H1 (cell line): ENCODE results near the gene DCBLD2. TPM values are rescaled to one million over a fixed set of nuclear protein-coding genes. Genes with fewer than 3 reads are reported as not detected.

Source experiments
- BRCA1 ChIP-seq: IDR thresholded peaks from 2 replicates; pipeline ENCODE4 v1.6.1; 2012; ENCODE audit warnings: low read depth, low read length, improper control_type of control experiment
- CEBPB ChIP-seq: IDR thresholded peaks from 2 replicates; pipeline ENCODE4 v1.6.1; 2012; ENCODE audit warnings: low read depth, low read length
- JUN ChIP-seq: IDR thresholded peaks from 2 replicates; pipeline ENCODE4 v1.6.1; 2011; ENCODE audit warnings: low read depth, mild to moderate bottlenecking, improper control_type of control experiment, low read length
- POLR2A ChIP-seq, 2 experiments: IDR thresholded peaks; 1 replicate in 1 of 2; 2 replicates in 1 of 2; pipeline ENCODE4 v1.6.1; 2011; ENCODE audit warnings: low read depth in 2 of 2, low read length in 2 of 2, mild to moderate bottlenecking in 2 of 2; ENCODE audit errors: control extremely low read depth in 1 of 2
- SAP30 ChIP-seq: fragments of 300-600 bp; sonication (generic); IDR thresholded peaks from 2 replicates; pipeline ENCODE4 v1.7.1; 2012; ENCODE audit warnings: low read length, moderate library complexity, mild to moderate bottlenecking, inconsistent platforms; ENCODE audit not compliant: insufficient read depth, insufficient replicate concordance
- SIX5 ChIP-seq: IDR thresholded peaks from 2 replicates; pipeline ENCODE4 v1.6.1; 2011; ENCODE audit warnings: mild to moderate bottlenecking, low read depth, low read length
- SP2 ChIP-seq: IDR thresholded peaks from 2 replicates; pipeline ENCODE4 v1.6.1; 2012; ENCODE audit warnings: mild to moderate bottlenecking, low read length, inconsistent platforms
- TAF1 ChIP-seq: IDR thresholded peaks from 2 replicates; pipeline ENCODE4 v1.6.1; 2011; ENCODE audit warnings: mild to moderate bottlenecking, low read depth, low read length
- TCF12 ChIP-seq: IDR thresholded peaks from 2 replicates; pipeline ENCODE4 v1.6.1; 2011; ENCODE audit warnings: low read depth, mild to moderate bottlenecking, low read length
- polyA plus RNA-seq, 7 experiments: library from polyadenylated mRNA; depleted of rRNA in 3 of 7; stranded (reverse) in 5 of 7; unstranded in 2 of 7; fragments of >200 nt in 5 of 7; fragments of 200-250 nt in 2 of 7; gene quantifications; 1 replicate in 5 of 7; 2 replicates in 1 of 7; 4 replicates in 1 of 7; pipeline versions ENCODE4 v1.2.1 to v1.2.3, GENCODE V29; 2011 to 2013; ENCODE audit warnings: missing spikeins in 2 of 7, mixed read lengths in 2 of 7
- total RNA-seq: library from RNA; stranded (reverse); fragmentation: NEBNext Ultra II Directional; extraction: Animal tissue kit (Norgen Biotek cat#: 25700); gene quantifications from 2 replicates; pipeline ENCODE4 v1.2.1, GENCODE V29; 2021
- TF ChIP-seq, protein P1 (sequence below): fragments of 300-600 bp; sonication (generic); IDR thresholded peaks from 2 replicates; pipeline ENCODE4 v1.7.1; 2012; ENCODE audit warnings: low read length, moderate library complexity, mild to moderate bottlenecking, inconsistent platforms; ENCODE audit not compliant: insufficient replicate concordance

DCBLD2 gene
- total and polyA plus RNA-seq, 2 of the 8 experiments (the other 6 are each of a cell fraction or from before 2014, with no cell fraction given) = 19.6 to 63.8 TPM

- TF ChIP-seq, protein P1, sequence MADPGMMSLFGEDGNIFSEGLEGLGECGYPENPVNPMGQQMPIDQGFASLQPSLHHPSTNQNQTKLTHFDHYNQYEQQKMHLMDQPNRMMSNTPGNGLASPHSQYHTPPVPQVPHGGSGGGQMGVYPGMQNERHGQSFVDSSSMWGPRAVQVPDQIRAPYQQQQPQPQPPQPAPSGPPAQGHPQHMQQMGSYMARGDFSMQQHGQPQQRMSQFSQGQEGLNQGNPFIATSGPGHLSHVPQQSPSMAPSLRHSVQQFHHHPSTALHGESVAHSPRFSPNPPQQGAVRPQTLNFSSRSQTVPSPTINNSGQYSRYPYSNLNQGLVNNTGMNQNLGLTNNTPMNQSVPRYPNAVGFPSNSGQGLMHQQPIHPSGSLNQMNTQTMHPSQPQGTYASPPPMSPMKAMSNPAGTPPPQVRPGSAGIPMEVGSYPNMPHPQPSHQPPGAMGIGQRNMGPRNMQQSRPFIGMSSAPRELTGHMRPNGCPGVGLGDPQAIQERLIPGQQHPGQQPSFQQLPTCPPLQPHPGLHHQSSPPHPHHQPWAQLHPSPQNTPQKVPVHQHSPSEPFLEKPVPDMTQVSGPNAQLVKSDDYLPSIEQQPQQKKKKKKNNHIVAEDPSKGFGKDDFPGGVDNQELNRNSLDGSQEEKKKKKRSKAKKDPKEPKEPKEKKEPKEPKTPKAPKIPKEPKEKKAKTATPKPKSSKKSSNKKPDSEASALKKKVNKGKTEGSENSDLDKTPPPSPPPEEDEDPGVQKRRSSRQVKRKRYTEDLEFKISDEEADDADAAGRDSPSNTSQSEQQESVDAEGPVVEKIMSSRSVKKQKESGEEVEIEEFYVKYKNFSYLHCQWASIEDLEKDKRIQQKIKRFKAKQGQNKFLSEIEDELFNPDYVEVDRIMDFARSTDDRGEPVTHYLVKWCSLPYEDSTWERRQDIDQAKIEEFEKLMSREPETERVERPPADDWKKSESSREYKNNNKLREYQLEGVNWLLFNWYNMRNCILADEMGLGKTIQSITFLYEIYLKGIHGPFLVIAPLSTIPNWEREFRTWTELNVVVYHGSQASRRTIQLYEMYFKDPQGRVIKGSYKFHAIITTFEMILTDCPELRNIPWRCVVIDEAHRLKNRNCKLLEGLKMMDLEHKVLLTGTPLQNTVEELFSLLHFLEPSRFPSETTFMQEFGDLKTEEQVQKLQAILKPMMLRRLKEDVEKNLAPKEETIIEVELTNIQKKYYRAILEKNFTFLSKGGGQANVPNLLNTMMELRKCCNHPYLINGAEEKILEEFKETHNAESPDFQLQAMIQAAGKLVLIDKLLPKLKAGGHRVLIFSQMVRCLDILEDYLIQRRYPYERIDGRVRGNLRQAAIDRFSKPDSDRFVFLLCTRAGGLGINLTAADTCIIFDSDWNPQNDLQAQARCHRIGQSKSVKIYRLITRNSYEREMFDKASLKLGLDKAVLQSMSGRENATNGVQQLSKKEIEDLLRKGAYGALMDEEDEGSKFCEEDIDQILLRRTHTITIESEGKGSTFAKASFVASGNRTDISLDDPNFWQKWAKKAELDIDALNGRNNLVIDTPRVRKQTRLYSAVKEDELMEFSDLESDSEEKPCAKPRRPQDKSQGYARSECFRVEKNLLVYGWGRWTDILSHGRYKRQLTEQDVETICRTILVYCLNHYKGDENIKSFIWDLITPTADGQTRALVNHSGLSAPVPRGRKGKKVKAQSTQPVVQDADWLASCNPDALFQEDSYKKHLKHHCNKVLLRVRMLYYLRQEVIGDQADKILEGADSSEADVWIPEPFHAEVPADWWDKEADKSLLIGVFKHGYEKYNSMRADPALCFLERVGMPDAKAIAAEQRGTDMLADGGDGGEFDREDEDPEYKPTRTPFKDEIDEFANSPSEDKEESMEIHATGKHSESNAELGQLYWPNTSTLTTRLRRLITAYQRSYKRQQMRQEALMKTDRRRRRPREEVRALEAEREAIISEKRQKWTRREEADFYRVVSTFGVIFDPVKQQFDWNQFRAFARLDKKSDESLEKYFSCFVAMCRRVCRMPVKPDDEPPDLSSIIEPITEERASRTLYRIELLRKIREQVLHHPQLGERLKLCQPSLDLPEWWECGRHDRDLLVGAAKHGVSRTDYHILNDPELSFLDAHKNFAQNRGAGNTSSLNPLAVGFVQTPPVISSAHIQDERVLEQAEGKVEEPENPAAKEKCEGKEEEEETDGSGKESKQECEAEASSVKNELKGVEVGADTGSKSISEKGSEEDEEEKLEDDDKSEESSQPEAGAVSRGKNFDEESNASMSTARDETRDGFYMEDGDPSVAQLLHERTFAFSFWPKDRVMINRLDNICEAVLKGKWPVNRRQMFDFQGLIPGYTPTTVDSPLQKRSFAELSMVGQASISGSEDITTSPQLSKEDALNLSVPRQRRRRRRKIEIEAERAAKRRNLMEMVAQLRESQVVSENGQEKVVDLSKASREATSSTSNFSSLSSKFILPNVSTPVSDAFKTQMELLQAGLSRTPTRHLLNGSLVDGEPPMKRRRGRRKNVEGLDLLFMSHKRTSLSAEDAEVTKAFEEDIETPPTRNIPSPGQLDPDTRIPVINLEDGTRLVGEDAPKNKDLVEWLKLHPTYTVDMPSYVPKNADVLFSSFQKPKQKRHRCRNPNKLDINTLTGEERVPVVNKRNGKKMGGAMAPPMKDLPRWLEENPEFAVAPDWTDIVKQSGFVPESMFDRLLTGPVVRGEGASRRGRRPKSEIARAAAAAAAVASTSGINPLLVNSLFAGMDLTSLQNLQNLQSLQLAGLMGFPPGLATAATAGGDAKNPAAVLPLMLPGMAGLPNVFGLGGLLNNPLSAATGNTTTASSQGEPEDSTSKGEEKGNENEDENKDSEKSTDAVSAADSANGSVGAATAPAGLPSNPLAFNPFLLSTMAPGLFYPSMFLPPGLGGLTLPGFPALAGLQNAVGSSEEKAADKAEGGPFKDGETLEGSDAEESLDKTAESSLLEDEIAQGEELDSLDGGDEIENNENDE = no peak
- TF ChIP-seq JUN (no peak), CEBPB (no peak), TAF1 (no peak), SAP30 (no peak), SIX5 (no peak), BRCA1 (no peak), SP2 (no peak), POLR2A (IDR thresholded peaks at IDR 0.05; ENCODE audit: control extremely low read depth in 1 of 2, low read depth in 2 of 2, low read length in 2 of 2) (no peak), TCF12 (no peak)
Observed at GRCh38 chr3:98906230-98906629, 4.7 kb upstream of the DCBLD2 start (continued).
